Activated T-cell treated with anti-CD3 and anti-CD28 coated beads for 1 hour (primary cell): Measurements from ENCODE around the gene PTPRN2.

Experiments
- DNase-seq: peaks from one replicate; pipeline ENCODE4 v3.0.0-alpha.2; 2020; ENCODE audit warnings: low read depth

PTPRN2 gene

GRCh38 chr7:157974678-157975230 is 612.9 kb downstream of the PTPRN2 start:
- no peak for DNase-seq

- no peak for DNase-seq
Observed at GRCh38 chr7:157973971-157974677, 613.5 kb downstream of the PTPRN2 start.

- DNase-seq = no peak
Observed at GRCh38 chr7:157972914-157973313, 614.7 kb downstream of the PTPRN2 start.

GRCh38 chr7:157971501-157971900 is 616.1 kb downstream of the PTPRN2 start:
- no peak for DNase-seq

GRCh38 chr7:157970744-157971143 is 616.9 kb downstream of the PTPRN2 start:
- DNase-seq = no peak

GRCh38 chr7:157969995-157970394 is 617.6 kb downstream of the PTPRN2 start:
- no peak for DNase-seq

GRCh38 chr7:157966490-157966889 is 621.1 kb downstream of the PTPRN2 start:
- DNase-seq = no peak

- DNase-seq = no peak
Observed at GRCh38 chr7:157964521-157964920, 623.1 kb downstream of the PTPRN2 start.

- no peak for DNase-seq
Observed at GRCh38 chr7:157964016-157964415, 623.6 kb downstream of the PTPRN2 start.

- no peak for DNase-seq
Observed at GRCh38 chr7:157963526-157963925, 624.1 kb downstream of the PTPRN2 start.

GRCh38 chr7:157962458-157963306 is 624.9 kb downstream of the PTPRN2 start:
- no peak for DNase-seq

- no peak for DNase-seq
Observed at GRCh38 chr7:157961731-157962457, 625.7 kb downstream of the PTPRN2 start.

- DNase-seq = no peak
Observed at GRCh38 chr7:157955348-157955999, 632.1 kb downstream of the PTPRN2 start.

- no peak for DNase-seq
Observed at GRCh38 chr7:157954901-157955300, 632.7 kb downstream of the PTPRN2 start.

GRCh38 chr7:157952841-157953645 is 634.6 kb downstream of the PTPRN2 start:
- DNase-seq = no peak

GRCh38 chr7:157952050-157952667 is 635.5 kb downstream of the PTPRN2 start:
- no peak for DNase-seq

- DNase-seq = no peak
Observed at GRCh38 chr7:157951300-157952049, 636.1 kb downstream of the PTPRN2 start.

- DNase-seq = no peak
Observed at GRCh38 chr7:157949711-157950110, 637.9 kb downstream of the PTPRN2 start.

- no peak for DNase-seq
Observed at GRCh38 chr7:157947504-157947903, 640.1 kb downstream of the PTPRN2 start.
